PFSK-1 (cell line): ENCODE measurements around the gene CAPN3.

Experiments used
- POLR2AphosphoS5 ChIP-seq: IDR thresholded peaks from 2 replicates; pipeline ENCODE4 v1.6.1; 2012; ENCODE audit warnings: low read depth, mild to moderate bottlenecking, control low read depth, low read length, moderate library complexity
- SIN3A ChIP-seq: IDR thresholded peaks from 2 replicates; pipeline ENCODE4 v1.6.1; 2012; ENCODE audit warnings: mild to moderate bottlenecking, low read length, moderate library complexity, borderline replicate concordance; ENCODE audit not compliant: insufficient read depth

DNA sequence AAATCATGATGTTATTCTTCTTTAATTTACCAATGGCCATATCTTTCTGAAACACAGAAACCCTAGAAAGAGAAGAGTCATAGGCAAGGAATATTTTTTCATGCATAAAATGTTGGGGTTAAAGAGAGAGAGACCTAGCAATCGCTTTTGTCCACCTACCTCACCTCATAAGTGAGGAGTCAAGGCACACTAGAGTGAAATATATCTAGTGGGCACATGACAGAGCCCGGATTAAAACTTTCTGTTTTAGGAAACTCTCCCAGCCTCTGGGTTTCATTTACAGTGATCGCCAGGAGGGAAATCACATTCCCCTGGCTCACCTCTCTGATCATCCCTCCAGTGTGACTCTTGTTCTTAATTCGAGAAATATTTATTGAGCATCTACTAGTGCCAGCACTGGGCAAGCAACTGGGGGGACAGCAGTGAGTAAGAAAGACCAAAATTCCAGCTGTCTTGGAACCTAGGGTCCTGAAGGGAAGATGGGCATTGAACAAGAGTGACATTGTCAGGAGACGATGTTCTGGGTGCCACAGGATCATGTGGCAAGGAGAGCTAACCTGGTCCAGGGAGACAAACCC is 1.3 kb downstream of the CAPN3 start:
- TF ChIP-seq SIN3A, result no peak
- no peak for TF ChIP-seq POLR2AphosphoS5
